ENCODE measurements around the gene SCIN. TPM values are rescaled to one million over a fixed set of nuclear protein-coding genes. Genes with fewer than 3 reads are reported as not detected.
"Not testable (repeated sequence)": the region's sequence is repeated elsewhere in the genome, so short reads cannot be mapped to it uniquely, and the experiment has no call there.

The SCIN gene
- 8.6 and 14.7 TPM in 2 replicates for total RNA-seq

- Histone ChIP-seq H3K4me3 (ENCODE audit: low read depth, low read length) (peak within 1 kb of the TSS; percentile 48), H3K36me3 (ENCODE audit: control insufficient read depth, insufficient read depth, low read length) (no peaks in the 10 kb centered on the region), H3K27me3 (ENCODE audit: control insufficient read depth, insufficient read depth, low read length) (peaks cover 5% of the 10 kb centered on the region)
- DNase-seq (ENCODE audit: low read depth) = no peak
- TF ChIP-seq, protein P1, sequence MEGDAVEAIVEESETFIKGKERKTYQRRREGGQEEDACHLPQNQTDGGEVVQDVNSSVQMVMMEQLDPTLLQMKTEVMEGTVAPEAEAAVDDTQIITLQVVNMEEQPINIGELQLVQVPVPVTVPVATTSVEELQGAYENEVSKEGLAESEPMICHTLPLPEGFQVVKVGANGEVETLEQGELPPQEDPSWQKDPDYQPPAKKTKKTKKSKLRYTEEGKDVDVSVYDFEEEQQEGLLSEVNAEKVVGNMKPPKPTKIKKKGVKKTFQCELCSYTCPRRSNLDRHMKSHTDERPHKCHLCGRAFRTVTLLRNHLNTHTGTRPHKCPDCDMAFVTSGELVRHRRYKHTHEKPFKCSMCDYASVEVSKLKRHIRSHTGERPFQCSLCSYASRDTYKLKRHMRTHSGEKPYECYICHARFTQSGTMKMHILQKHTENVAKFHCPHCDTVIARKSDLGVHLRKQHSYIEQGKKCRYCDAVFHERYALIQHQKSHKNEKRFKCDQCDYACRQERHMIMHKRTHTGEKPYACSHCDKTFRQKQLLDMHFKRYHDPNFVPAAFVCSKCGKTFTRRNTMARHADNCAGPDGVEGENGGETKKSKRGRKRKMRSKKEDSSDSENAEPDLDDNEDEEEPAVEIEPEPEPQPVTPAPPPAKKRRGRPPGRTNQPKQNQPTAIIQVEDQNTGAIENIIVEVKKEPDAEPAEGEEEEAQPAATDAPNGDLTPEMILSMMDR (IDR thresholded peaks at IDR 0.05; ENCODE audit: insufficient read depth, low read length, poor library complexity, severe bottlenecking) = no peak
Observed at GRCh38 chr7:12570534-12571461, at the start of gene SCIN. SCIN (plus strand) TSS chr7:12570720; CDS start chr7:12570787, 67 bp downstream.

DNA sequence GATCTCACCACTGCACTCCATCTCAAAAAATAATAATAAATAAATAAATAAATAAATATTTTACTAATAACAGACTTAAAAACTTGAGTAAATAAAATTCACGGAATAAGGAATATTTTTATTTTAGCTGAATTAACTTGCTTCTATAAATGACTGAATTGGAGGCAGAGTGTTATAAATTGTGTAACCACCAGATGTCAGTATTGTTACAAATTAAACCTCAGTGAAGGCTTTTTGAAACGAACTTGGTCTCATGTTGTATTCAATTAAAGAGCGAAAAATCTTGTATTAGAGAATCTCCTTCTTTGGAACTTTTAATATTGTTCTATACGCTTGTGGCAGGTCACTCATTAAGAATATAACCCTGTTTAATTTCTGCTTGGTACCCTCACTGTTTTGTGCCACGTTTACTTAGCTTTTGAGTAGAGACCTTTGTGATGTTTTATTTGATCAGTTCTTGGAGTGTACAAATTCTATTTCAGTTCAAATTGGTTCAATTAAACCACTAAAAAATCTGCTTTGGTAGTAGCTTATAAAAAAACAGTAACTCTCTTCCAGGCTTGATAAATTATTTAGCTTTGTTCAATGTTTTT lies 45.6 kb upstream of the SCIN start:
- no peaks in the 10 kb centered on the region for H3K27me3 ChIP-seq (ENCODE audit: control insufficient read depth, insufficient read depth, low read length)
- no peak for DNase-seq (ENCODE audit: low read depth)
- TF ChIP-seq, protein P1 (IDR thresholded peaks at IDR 0.05; ENCODE audit: insufficient read depth, low read length, poor library complexity, severe bottlenecking) = peak; percentile 24
- H3K36me3 ChIP-seq (ENCODE audit: control insufficient read depth, insufficient read depth, low read length) = no peaks in the 10 kb centered on the region
- H3K4me3 ChIP-seq (ENCODE audit: low read depth, low read length) = no peak overlapping the region

GRCh38 chr7:12526693-12527092 lies 43.8 kb upstream of the SCIN start:
- not testable (repeated sequence) for DNase-seq (ENCODE audit: low read depth)

GRCh38 chr7:12527670-12528069 lies 42.9 kb upstream of the SCIN start:
- H3K4me3 ChIP-seq (ENCODE audit: low read depth, low read length); DNase-seq (ENCODE audit: low read depth); H3K27me3 ChIP-seq (ENCODE audit: control insufficient read depth, insufficient read depth, low read length); H3K36me3 ChIP-seq (ENCODE audit: control insufficient read depth, insufficient read depth, low read length): not testable (repeated sequence)

More at GRCh38 chr7:12526693-12527092, 43.8 kb upstream of the SCIN start:
- not testable (repeated sequence) for H3K27me3 ChIP-seq (ENCODE audit: control insufficient read depth, insufficient read depth, low read length); H3K36me3 ChIP-seq (ENCODE audit: control insufficient read depth, insufficient read depth, low read length); H3K4me3 ChIP-seq (ENCODE audit: low read depth, low read length)

DNA sequence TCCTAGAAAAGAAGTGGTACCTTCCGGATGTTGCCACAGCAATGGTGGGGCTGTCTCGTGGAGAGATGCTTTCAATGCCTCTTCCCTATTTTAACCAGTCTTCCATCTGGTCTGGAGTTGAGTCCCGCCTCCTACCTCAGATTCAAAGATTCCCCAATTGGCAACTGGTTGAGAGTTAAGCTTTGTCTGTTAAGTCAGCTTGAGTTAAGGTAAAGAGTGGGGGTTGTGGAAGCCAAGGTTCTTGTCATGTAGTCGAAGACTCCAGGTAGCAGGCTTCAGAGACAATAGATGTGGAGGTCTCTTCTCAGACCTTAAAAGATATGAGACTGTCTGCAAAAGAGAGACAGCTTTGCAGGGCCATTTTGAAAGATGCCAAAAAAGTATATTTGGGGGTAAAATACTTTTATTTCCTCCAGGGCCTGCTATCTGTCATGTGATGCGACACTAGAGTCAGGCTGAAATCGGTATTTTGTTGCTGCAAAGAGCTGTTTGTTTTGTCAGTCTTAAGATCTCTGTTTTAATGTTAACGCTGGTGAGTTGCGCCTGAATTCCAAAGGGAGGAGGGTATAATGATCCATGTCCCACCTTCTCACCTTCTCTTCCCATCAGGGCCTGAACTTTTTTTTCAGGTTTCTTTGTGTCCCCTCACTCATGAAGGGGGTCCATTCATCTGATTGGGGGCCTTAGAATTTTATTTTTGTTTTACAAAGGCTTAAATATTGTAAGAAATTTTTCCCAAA lies 40.4 kb upstream of the SCIN start:
- no peak for DNase-seq (ENCODE audit: low read depth)
- no peaks in the 10 kb centered on the region for H3K27me3 ChIP-seq (ENCODE audit: control insufficient read depth, insufficient read depth, low read length)
- H3K36me3 ChIP-seq (ENCODE audit: control insufficient read depth, insufficient read depth, low read length) = no peaks in the 10 kb centered on the region
- TF ChIP-seq, protein P1 (IDR thresholded peaks at IDR 0.05; ENCODE audit: insufficient read depth, low read length, poor library complexity, severe bottlenecking) = no peak
- no peak overlapping the region for H3K4me3 ChIP-seq (ENCODE audit: low read depth, low read length)

DNA sequence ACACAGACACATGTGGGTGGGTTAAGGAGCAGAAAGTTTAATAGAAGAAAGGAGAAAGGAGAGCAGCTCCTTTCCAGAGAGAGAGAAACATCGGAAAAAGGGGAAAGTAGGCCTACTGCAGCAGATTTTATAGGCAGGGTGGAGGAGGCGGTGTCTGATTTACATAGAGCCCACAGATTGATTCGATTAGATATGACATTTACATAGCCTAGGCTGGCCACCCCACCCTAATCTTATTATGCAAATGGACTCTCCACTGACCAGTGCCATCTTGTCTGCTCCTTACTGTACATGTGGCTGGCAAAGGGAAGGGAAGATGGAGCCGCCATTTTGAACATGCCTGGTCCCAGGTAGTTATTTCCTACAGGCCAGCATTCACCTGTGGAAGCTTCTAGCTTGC lies 38.7 kb upstream of the SCIN start:
- TF ChIP-seq, protein P1 (IDR thresholded peaks at IDR 0.05; ENCODE audit: insufficient read depth, low read length, poor library complexity, severe bottlenecking) = no peak
- no peak for DNase-seq (ENCODE audit: low read depth)
- H3K4me3 ChIP-seq (ENCODE audit: low read depth, low read length) = no peak overlapping the region
- no peaks in the 10 kb centered on the region for H3K36me3 ChIP-seq (ENCODE audit: control insufficient read depth, insufficient read depth, low read length)
- no peaks in the 10 kb centered on the region for H3K27me3 ChIP-seq (ENCODE audit: control insufficient read depth, insufficient read depth, low read length)

All from kidney epithelial cell (primary cell).